ENCODE data around the gene TGFBR2.

GRCh38 chr3:30611613-30612436 is 5.4 kb downstream of the TGFBR2 start:
- TF ChIP-seq EZH2phosphoT487 (IDR thresholded peaks at IDR 0.05; ENCODE audit: insufficient read depth, low read depth) (no peak), EZH2 (IDR thresholded peaks at IDR 0.05; ENCODE audit: insufficient read depth, poor library complexity, severe bottlenecking) (no peak)
